Activated T-cell treated with anti-CD3 and anti-CD28 coated beads, Interleukin-2, amount 50 U/mL, for 24 hours (primary cell): ENCODE data around the gene NELL1.

Experiments used
- DNase-seq: peaks from one replicate; pipeline ENCODE4 v3.0.0-alpha.2; 2020
- H3K27ac Mint-ChIP-seq: 2 replicates; pipeline ENCODE4 v1.8.0; 2020; ENCODE audit warnings: mild to moderate bottlenecking, mixed read lengths
- H3K27me3 Mint-ChIP-seq: 2 replicates; pipeline ENCODE4 v1.8.0; 2020; ENCODE audit warnings: mixed read lengths
- H3K36me3 Mint-ChIP-seq: 2 replicates; pipeline ENCODE4 v1.8.0; 2020; ENCODE audit warnings: low read depth, mixed read lengths
- H3K4me1 Mint-ChIP-seq: 2 replicates; pipeline ENCODE4 v1.8.0; 2020; ENCODE audit warnings: low read depth, mixed read lengths
- H3K4me3 Mint-ChIP-seq: 2 replicates; pipeline ENCODE4 v1.8.0; 2020; ENCODE audit warnings: mild to moderate bottlenecking, moderate library complexity, mixed read lengths
- H3K9me3 Mint-ChIP-seq: 2 replicates; pipeline ENCODE4 v1.8.0; 2020; ENCODE audit warnings: mixed read lengths

The NELL1 gene

DNA sequence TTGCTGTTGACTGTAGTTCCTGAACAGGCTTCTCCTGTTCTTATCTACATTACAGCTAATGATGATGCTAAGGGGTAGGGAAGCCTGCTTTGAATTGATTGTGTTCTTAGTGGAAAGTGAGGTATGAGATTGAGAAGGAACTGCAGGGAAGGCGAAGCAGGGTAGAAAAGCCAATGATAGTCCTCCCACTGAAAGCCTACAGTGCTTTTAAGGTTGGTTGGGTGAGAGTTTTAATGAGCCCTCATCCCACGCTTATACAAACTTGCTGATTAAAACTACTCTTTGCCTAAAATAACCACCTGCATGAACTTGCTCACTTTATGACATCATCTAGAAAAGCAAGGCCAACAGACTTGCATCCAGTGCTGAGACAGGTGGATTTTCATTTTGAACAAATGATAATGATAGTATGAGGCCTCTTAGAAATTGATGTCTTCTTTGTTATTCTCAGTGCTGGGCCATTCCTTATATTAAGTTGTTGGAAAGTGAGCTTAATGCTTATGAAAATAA, 891.1 kb downstream of the NELL1 start:
- H3K36me3 Mint-ChIP-seq, result no peaks in the 10 kb centered on the region
- H3K27me3 Mint-ChIP-seq, result no peaks in the 10 kb centered on the region
- no peaks in the 10 kb centered on the region for H3K4me1 Mint-ChIP-seq
- peaks cover 10% of the 10 kb centered on the region for H3K9me3 Mint-ChIP-seq
- H3K4me3 Mint-ChIP-seq, result no peak overlapping the region
- no peak for DNase-seq
- H3K27ac Mint-ChIP-seq, result no peak overlapping the region

DNA sequence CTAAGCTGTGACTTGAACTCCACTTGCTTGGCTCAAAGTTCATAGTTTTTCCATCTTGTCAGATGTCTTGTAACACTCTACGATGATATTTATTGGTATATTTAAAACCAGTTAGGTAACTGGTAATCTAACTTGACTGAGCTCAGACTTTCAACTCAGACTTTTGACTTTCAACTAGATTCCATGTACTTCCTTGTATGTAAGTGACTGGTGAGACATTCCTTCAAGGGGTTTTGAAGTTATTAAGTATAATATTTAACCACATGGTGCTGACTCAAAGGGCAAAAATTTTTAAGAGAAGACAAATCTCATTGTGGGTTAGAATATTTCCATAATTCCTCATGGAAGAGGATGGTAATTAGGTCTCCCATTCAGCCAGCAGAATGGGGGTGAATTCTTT, 892.2 kb downstream of the NELL1 start:
- Mint-ChIP-seq H3K4me3 (no peak overlapping the region), H3K36me3 (no peaks in the 10 kb centered on the region), H3K27ac (no peak overlapping the region), H3K9me3 (peaks cover 9% of the 10 kb centered on the region), H3K4me1 (no peaks in the 10 kb centered on the region), H3K27me3 (no peaks in the 10 kb centered on the region)
- no peak for DNase-seq

GRCh38 chr11:21564095-21564494, 894.7 kb downstream of the NELL1 start:
- Mint-ChIP-seq H3K27me3 (no peaks in the 10 kb centered on the region), H3K27ac (no peak overlapping the region), H3K9me3 (peaks cover 7% of the 10 kb centered on the region), H3K4me1 (no peaks in the 10 kb centered on the region), H3K4me3 (no peak overlapping the region), H3K36me3 (no peaks in the 10 kb centered on the region)
- no peak for DNase-seq

DNA sequence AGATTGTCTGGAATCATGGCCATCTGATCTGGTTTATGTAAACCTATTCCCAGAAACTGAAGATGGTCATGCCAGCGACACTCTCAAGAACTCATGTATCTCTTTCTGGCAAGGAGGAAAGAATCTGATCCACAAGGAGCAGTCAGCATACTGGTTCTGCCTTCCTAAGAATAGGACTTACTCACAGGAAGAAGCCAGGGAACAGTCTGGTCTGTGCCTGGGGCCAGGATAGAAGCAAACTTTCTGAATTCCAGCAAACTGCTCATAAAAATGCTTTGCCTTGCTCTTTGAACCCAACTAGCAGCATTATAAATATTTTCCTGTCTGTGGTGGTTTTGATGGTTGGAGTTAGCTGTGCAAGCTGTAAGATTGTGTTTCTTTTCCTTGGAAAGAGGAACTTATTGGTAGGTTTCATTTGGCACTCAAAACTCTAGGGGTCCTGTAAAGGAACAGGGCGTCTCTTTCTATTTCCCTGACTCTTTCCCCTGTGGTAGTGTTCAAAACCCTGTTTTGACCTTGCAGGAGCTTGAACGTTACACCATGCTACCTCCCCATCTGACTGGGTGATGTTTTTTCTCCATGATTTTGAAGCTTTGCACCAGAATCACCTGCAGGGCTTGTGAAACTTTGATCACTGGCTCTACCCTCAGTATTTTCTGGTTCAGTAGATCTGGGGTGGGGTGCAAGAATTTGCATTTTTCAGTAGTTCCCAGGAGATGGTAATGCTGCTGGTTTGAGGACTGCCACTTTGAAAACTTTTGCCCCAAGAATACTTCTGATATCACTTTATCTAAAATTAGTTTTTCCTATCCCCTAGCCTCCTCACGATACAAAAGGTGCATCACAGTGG, 895.7 kb downstream of the NELL1 start:
- peaks cover 5% of the 10 kb centered on the region for H3K9me3 Mint-ChIP-seq
- no peak for DNase-seq
- H3K36me3 Mint-ChIP-seq, result no peaks in the 10 kb centered on the region
- no peaks in the 10 kb centered on the region for H3K27me3 Mint-ChIP-seq
- no peaks in the 10 kb centered on the region for H3K4me1 Mint-ChIP-seq
- H3K27ac Mint-ChIP-seq, result no peak overlapping the region
- H3K4me3 Mint-ChIP-seq, result no peak overlapping the region

GRCh38 chr11:21566521-21567117, 897.2 kb downstream of the NELL1 start:
- Mint-ChIP-seq H3K27ac (no peak overlapping the region), H3K27me3 (no peaks in the 10 kb centered on the region), H3K4me3 (no peak overlapping the region), H3K4me1 (no peaks in the 10 kb centered on the region), H3K9me3 (peaks cover 7% of the 10 kb centered on the region), H3K36me3 (no peaks in the 10 kb centered on the region)
- no peak for DNase-seq

- DNase-seq, result no peak
- Mint-ChIP-seq H3K27ac (no peak overlapping the region), H3K4me1 (no peaks in the 10 kb centered on the region), H3K9me3 (peaks cover 7% of the 10 kb centered on the region), H3K36me3 (no peaks in the 10 kb centered on the region), H3K27me3 (no peaks in the 10 kb centered on the region), H3K4me3 (no peak overlapping the region)
Measured at GRCh38 chr11:21567645-21568290, 898.4 kb downstream of the NELL1 start.

- H3K4me1 Mint-ChIP-seq, result no peaks in the 10 kb centered on the region
- peaks cover 5% of the 10 kb centered on the region for H3K9me3 Mint-ChIP-seq
- H3K36me3 Mint-ChIP-seq, result no peaks in the 10 kb centered on the region
- H3K27me3 Mint-ChIP-seq, result no peaks in the 10 kb centered on the region
- no peak overlapping the region for H3K27ac Mint-ChIP-seq
- no peak for DNase-seq
- H3K4me3 Mint-ChIP-seq, result no peak overlapping the region
Measured at GRCh38 chr11:21572210-21572609, 902.8 kb downstream of the NELL1 start.

DNA sequence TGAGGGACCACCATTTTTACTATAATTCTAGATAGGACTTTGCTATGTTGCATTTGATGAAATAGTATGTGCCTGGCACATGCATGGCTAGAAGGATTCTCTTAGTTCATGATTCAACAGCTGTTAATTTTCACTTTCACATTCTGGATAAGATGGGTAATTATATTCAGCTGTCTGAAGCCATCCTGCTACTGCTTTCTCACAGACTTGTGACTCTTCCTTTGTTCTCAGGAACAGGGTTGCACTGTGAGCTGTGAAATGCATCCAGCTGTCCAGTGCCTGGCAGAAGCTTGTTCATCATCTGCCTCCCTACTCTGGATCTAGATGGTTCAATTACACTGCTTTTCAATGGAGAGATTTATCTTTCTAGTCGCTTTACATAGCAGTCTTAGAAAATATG, 913.4 kb downstream of the NELL1 start:
- H3K4me3 Mint-ChIP-seq, result no peak overlapping the region
- no peak for DNase-seq
- H3K36me3 Mint-ChIP-seq, result no peaks in the 10 kb centered on the region
- H3K4me1 Mint-ChIP-seq, result no peaks in the 10 kb centered on the region
- H3K9me3 Mint-ChIP-seq, result peaks cover 11% of the 10 kb centered on the region
- H3K27me3 Mint-ChIP-seq, result no peaks in the 10 kb centered on the region
- no peak overlapping the region for H3K27ac Mint-ChIP-seq

- no peaks in the 10 kb centered on the region for H3K36me3 Mint-ChIP-seq
- no peak overlapping the region for H3K4me3 Mint-ChIP-seq
- peaks cover 20% of the 10 kb centered on the region for H3K9me3 Mint-ChIP-seq
- H3K27ac Mint-ChIP-seq, result no peak overlapping the region
- no peaks in the 10 kb centered on the region for H3K27me3 Mint-ChIP-seq
- DNase-seq, result no peak
- H3K4me1 Mint-ChIP-seq, result no peaks in the 10 kb centered on the region
Measured at GRCh38 chr11:21588754-21589153, 919.4 kb downstream of the NELL1 start.

DNA sequence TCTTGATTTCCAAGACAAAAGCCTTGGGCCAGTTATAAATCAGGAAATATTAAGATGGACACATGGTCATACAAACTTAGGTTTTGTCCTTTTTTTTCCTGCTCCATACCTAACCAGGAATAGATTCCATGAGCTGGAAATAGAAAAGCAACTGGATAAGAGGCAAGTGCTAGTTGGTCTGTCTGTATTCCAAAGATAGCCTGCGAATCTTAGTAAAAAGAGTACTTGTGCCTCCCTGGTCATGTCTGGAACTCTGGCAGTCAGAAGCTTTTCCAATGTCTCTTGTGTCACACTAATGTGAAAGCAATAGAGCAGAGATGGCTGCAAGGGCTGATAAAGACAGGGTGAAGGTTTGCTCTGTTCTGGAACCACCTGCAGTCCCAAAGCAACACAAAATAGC, 933.3 kb downstream of the NELL1 start:
- no peaks in the 10 kb centered on the region for H3K36me3 Mint-ChIP-seq
- H3K9me3 Mint-ChIP-seq, result peaks cover 5% of the 10 kb centered on the region
- no peak for DNase-seq
- no peaks in the 10 kb centered on the region for H3K4me1 Mint-ChIP-seq
- no peak overlapping the region for H3K27ac Mint-ChIP-seq
- H3K27me3 Mint-ChIP-seq, result no peaks in the 10 kb centered on the region
- H3K4me3 Mint-ChIP-seq, result no peak overlapping the region

DNA sequence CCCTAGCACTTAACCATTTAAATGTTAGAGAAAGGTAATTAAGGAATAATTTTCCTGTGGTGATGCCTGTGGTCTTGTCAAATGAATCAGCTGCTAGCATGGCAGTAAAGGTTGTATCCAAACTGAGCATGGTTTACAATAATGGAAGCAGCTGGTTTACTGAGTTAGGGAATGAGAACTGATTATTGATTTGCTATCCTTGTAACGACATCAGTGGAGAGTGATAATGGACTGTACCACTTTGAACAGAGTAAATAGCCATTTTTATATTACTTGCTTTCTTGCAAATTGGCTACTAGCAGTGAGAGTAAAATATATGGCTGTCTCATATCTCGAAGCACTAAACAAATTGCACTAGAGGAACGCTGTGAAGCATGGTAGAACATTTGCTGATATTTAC, 934.5 kb downstream of the NELL1 start:
- Mint-ChIP-seq H3K27me3 (no peaks in the 10 kb centered on the region), H3K4me1 (no peaks in the 10 kb centered on the region), H3K36me3 (no peaks in the 10 kb centered on the region), H3K27ac (no peak overlapping the region), H3K9me3 (peaks cover 5% of the 10 kb centered on the region), H3K4me3 (no peak overlapping the region)
- no peak for DNase-seq

DNA sequence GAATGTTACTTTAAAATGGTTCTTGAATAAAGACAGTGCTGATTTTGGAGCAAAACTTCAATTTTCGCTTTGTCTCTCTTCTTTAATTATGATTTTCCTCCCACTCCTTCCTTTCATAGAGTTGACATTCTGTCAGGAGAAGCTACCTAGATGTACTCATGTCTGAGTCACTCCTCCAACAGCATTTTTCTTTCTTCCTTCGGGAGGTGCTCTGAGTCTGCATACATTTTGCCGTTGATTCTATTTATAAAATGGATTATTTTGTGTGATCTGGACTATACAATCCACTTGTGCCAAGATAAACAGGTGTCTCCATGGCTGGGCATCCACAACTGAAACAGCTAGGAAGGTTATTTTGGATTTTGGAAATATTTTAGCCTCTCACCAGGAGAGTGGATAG, 935.2 kb downstream of the NELL1 start:
- Mint-ChIP-seq H3K4me3 (no peak overlapping the region), H3K36me3 (no peaks in the 10 kb centered on the region), H3K9me3 (peaks cover 5% of the 10 kb centered on the region), H3K4me1 (no peaks in the 10 kb centered on the region), H3K27me3 (no peaks in the 10 kb centered on the region), H3K27ac (no peak overlapping the region)
- no peak for DNase-seq

DNA sequence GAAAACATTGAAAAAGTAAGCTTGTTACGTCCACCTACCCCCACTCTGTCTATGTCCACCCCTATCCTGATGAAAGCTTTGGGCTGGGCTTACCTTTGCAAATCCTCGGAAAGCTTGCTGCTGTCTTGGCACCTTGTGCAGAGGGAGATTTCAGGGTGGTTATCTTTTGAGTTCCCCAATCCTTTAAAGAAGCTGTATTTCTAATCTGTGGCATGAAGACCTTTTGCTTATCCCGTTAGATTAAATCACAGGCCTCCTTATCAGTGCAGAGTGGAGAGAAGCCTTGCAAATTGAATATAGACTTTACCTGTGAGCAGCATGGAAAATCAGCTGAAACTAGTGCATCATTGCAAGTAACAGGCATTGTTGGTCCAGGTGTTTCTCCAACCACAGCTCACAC, 942.9 kb downstream of the NELL1 start:
- no peak overlapping the region for H3K27ac Mint-ChIP-seq
- peaks cover 2% of the 10 kb centered on the region for H3K9me3 Mint-ChIP-seq
- no peak for DNase-seq
- H3K4me3 Mint-ChIP-seq, result no peak overlapping the region
- H3K4me1 Mint-ChIP-seq, result no peaks in the 10 kb centered on the region
- no peaks in the 10 kb centered on the region for H3K27me3 Mint-ChIP-seq
- no peaks in the 10 kb centered on the region for H3K36me3 Mint-ChIP-seq

- Mint-ChIP-seq H3K27ac (no peak overlapping the region), H3K36me3 (no peaks in the 10 kb centered on the region), H3K9me3 (peaks cover 2% of the 10 kb centered on the region), H3K27me3 (no peaks in the 10 kb centered on the region), H3K4me1 (no peaks in the 10 kb centered on the region), H3K4me3 (no peak overlapping the region)
- DNase-seq, result no peak
Measured at GRCh38 chr11:21614961-21615360, 945.6 kb downstream of the NELL1 start.

DNA sequence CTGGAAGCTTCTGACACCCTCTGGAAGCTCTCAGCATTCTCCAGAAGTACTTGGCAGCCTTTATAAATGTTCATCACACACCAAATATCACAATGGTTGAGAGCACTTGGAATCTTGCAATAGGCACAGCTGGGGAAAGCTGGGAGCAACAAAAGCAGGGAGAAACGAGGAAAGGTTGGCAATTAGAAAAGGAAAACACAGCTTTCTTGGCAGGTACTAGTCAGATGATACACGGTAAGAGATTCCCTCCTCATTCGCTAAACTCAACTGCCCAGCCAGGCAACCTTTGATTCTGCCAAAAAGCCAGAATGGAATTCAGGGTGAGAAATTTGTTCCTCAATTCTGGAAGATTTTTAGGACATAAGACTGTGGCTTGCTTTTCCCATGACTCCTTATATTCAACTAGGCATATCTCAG, 946.6 kb downstream of the NELL1 start:
- Mint-ChIP-seq H3K4me1 (no peaks in the 10 kb centered on the region), H3K27me3 (no peaks in the 10 kb centered on the region), H3K9me3 (peaks cover 2% of the 10 kb centered on the region), H3K36me3 (no peaks in the 10 kb centered on the region), H3K27ac (no peak overlapping the region), H3K4me3 (no peak overlapping the region)
- DNase-seq, result no peak
